ENCODE results near the gene TEP1. TPM values are rescaled to one million over a fixed set of nuclear protein-coding genes. Genes with fewer than 3 reads are reported as not detected.

The TEP1 gene
- total and polyA plus RNA-seq, 2 of the 8 experiments (the other 6 are each of a cell fraction or from before 2014, with no cell fraction given) = 6.9 to 10.7 TPM

DNA sequence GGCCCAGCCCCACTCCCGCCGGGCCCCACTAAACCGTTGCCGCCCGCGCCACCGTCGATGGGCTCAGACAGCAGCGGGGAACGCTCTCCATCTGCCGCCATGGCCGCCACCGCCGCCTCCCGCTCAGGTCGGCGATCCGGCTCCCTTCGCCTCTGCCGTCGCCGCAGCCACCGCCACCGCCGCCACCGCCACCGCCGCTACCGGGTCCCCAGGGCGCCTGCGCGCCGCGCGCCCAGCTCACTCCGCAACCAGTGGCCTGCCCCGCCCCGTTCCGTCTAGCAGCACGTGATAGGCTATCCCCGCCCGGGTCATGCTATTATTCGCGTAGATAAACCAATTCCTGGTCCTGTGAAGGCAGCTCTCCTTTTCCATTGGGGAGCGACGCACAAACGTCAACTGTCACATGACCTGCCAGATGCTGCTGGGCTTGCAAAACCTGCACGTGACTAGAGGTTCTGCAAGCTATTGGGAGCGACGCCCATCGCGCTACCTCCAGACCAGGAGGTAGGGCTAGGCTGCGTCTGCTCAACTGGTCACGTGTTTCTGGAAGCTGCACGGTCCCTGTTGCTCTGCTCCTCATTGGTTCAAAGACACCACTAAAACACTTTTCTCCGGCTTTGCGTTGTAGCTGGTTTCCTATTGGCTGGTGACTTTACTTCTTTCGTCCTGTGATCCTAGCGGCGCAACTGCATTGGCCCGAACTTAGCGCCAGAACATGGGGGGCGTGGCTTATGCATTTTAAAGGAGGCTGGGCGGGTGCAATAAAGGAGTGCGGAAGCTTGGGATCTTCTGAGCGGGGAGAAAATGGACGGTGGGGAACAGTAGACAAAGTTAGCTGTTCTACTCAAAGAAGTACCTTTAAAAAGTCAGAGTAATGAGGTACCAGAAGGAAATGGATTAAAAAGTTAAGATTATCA, 48.2 kb upstream of the TEP1 start, which contains the start of gene PIP4P1 (continued):
- TF ChIP-seq, protein P1, sequence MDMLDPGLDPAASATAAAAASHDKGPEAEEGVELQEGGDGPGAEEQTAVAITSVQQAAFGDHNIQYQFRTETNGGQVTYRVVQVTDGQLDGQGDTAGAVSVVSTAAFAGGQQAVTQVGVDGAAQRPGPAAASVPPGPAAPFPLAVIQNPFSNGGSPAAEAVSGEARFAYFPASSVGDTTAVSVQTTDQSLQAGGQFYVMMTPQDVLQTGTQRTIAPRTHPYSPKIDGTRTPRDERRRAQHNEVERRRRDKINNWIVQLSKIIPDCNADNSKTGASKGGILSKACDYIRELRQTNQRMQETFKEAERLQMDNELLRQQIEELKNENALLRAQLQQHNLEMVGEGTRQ (IDR thresholded peaks at IDR 0.05; ENCODE audit: low read length) = peak; percentile 99
- TF ChIP-seq SIN3A (conservative IDR thresholded peaks at IDR 0.05 in 1 of 2, IDR thresholded peaks at IDR 0.05 in 1 of 2; ENCODE audit: low read depth in 1 of 2, low read length in 2 of 2) (peak in 1 of 2 experiments; percentile 92; a peak in 1 of 4 replicates), JUND (IDR thresholded peaks at IDR 0.05; ENCODE audit: low read length) (no peak)
